ENCODE measurements around the gene TMCC1.
"Not testable (repeated sequence)": the region's sequence is repeated elsewhere in the genome, so short reads cannot be mapped to it uniquely, and the experiment has no call there.

Gene TMCC1

DNA sequence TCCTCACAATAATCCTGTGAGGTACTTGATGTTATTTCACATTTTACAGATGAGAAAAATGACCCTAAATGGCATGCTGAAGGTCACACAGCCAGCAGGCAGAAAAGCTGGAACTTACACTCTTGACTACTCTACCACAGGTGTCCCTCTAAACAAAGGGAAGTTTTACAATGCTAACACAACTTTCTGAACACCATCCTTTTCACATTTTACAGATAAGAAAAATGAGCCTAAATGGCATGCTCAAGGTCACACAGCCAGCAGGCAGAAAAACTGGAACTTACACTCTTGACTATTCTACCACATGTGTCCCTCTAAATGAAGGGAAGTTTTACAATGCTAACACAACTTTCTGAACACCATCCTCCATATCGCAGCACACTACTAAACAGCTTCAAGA lies 35.6 kb downstream of the TMCC1 start:
- H3K36me3 ChIP-seq (ENCODE audit: control insufficient read depth, insufficient read depth, low read length, severe bottlenecking), result no peaks in the 10 kb centered on the region
- no peak for DNase-seq (ENCODE audit: low read depth)

DNA sequence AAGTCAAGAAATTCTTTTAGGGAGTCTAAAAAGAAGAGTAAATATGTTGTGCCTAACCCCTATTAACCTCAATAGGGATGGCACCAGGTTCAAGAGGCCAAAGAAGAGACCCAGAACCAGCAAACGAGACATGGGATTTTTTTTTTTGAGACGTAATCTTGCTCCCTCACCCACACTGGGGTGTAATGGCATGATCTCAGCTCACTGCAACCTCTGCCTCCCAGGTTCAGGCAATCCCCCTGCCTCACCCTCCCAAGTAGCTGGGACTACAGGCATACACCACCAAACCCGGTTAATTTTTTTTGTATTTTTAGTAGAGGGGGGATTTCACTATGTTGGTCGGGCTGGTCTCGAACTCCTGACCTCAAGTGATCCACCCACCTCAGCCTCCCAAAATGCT lies 36.7 kb downstream of the TMCC1 start:
- DNase-seq (ENCODE audit: low read depth); H3K4me3 ChIP-seq (ENCODE audit: low read length); H3K9me3 ChIP-seq (ENCODE audit: control insufficient read depth, low read length); H3K9ac ChIP-seq (ENCODE audit: low read length); H3K36me3 ChIP-seq (ENCODE audit: control insufficient read depth, insufficient read depth, low read length, severe bottlenecking); H3K27me3 ChIP-seq (replicated peaks; ENCODE audit: control insufficient read depth, insufficient read depth, low read length): not testable (repeated sequence)
- peaks cover 25% of the 10 kb centered on the region for H3K4me1 ChIP-seq (ENCODE audit: control insufficient read depth, insufficient read depth, low read length)

More for the DNA sequence above, 35.6 kb downstream of the TMCC1 start:
- Histone ChIP-seq H3K9me3 (ENCODE audit: control insufficient read depth, low read length) (no peaks in the 10 kb centered on the region), H3K9ac (ENCODE audit: low read length) (no peak overlapping the region), H3K4me3 (ENCODE audit: low read length) (no peak overlapping the region), H3K27me3 (replicated peaks; ENCODE audit: control insufficient read depth, insufficient read depth, low read length) (no peaks in the 10 kb centered on the region), H3K4me1 (ENCODE audit: control insufficient read depth, insufficient read depth, low read length) (peaks cover 25% of the 10 kb centered on the region)

DNA sequence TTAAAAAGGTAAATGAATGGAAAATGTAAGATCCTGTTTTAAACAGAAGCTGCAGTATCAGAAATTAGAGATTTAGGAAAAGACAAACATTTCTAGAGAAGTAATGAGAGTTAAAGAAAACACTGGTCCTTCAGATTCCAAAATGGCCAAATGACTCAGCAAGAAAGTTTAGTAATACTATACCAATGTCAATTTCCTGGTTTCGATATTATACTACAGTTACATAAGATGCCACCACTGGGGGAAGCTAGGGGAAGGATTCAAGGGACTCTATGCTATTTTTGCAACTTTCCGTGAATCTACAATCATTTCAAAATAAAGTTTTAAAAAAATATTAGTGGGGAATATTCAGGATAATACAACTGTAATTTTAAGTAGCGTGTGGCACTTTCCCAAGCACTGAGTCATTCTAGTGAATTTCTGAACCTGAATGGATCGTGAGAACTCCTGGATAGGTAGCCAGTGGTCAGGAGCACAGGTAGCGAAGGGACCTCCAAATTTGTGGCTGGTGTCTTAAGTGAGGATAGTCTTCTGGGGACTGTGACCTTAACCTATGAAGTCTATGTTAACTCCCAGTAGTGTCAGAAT lies 37.6 kb downstream of the TMCC1 start:
- H3K4me3 ChIP-seq (ENCODE audit: low read length), result peak overlapping the region; percentile 55
- peaks cover 3% of the 10 kb centered on the region for H3K36me3 ChIP-seq (ENCODE audit: control insufficient read depth, insufficient read depth, low read length, severe bottlenecking)
- H3K9ac ChIP-seq (ENCODE audit: low read length), result peak overlapping the region; percentile 43
- H3K4me1 ChIP-seq (ENCODE audit: control insufficient read depth, insufficient read depth, low read length), result peaks cover 25% of the 10 kb centered on the region
- no peaks in the 10 kb centered on the region for H3K9me3 ChIP-seq (ENCODE audit: control insufficient read depth, low read length)
- H3K27me3 ChIP-seq (replicated peaks; ENCODE audit: control insufficient read depth, insufficient read depth, low read length), result no peaks in the 10 kb centered on the region
- peak; percentile 69 for DNase-seq (ENCODE audit: low read depth)

DNA sequence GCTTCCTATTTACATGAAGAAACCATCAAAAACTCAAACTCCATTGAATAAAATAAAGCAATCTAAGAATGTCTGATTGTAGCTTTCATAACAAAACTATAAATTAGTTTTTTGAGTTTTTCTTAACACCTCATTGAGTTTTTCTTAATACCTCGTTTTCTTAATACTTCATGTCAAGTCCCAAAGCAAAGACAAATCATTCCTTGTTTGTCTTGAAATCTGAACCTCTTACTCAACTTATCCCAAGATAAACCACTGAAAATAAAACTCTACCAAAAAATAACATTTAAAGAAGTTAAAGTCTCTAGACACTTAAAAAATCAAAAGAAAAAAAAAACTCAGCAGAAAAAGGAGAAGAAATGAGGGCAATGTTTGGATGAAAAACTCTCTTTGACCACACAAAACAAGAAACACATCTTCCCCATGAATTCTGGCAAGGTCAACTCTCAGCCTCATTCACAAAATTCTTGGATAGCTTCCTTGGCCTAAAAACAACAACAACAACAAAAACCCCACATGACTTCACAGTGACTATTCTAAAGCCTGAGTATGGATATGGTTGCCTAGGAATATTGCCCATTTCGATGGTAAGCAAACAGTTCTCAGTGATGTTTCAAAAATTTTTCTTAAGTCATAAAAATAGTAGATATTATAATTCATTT lies 38.2 kb downstream of the TMCC1 start:
- peak; percentile 67 for DNase-seq (ENCODE audit: low read depth)
- Histone ChIP-seq H3K9ac (ENCODE audit: low read length) (peak overlapping the region; percentile 43), H3K9me3 (ENCODE audit: control insufficient read depth, low read length) (no peaks in the 10 kb centered on the region), H3K4me1 (ENCODE audit: control insufficient read depth, insufficient read depth, low read length) (peaks cover 25% of the 10 kb centered on the region), H3K27me3 (replicated peaks; ENCODE audit: control insufficient read depth, insufficient read depth, low read length) (no peaks in the 10 kb centered on the region), H3K4me3 (ENCODE audit: low read length) (peak overlapping the region; percentile 55), H3K36me3 (ENCODE audit: control insufficient read depth, insufficient read depth, low read length, severe bottlenecking) (peaks cover 3% of the 10 kb centered on the region)

DNA sequence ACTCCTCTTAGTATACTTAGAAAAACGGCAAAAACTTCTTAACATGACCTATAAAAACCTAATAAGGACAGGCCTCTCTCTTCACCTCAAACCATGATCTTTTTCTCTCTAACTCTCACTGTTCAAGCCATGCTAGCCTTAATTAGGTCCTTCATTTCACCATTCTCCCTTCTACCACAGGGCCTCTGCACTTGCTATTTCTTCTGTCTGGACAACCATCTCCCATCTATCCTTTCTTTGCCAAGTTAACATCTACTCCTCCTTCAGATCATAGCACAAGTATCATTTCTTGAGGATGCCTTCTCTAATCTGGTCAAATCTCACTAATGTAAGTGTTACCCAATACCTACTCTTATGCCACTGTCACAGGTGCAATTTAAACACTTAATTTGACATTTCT lies 39.1 kb downstream of the TMCC1 start:
- DNase-seq (ENCODE audit: low read depth), result no peak
- Histone ChIP-seq H3K4me3 (ENCODE audit: low read length) (no peak overlapping the region), H3K36me3 (ENCODE audit: control insufficient read depth, insufficient read depth, low read length, severe bottlenecking) (peaks cover 3% of the 10 kb centered on the region), H3K27me3 (replicated peaks; ENCODE audit: control insufficient read depth, insufficient read depth, low read length) (no peaks in the 10 kb centered on the region), H3K9me3 (ENCODE audit: control insufficient read depth, low read length) (no peaks in the 10 kb centered on the region), H3K4me1 (ENCODE audit: control insufficient read depth, insufficient read depth, low read length) (peaks cover 25% of the 10 kb centered on the region), H3K9ac (ENCODE audit: low read length) (no peak overlapping the region)

DNA sequence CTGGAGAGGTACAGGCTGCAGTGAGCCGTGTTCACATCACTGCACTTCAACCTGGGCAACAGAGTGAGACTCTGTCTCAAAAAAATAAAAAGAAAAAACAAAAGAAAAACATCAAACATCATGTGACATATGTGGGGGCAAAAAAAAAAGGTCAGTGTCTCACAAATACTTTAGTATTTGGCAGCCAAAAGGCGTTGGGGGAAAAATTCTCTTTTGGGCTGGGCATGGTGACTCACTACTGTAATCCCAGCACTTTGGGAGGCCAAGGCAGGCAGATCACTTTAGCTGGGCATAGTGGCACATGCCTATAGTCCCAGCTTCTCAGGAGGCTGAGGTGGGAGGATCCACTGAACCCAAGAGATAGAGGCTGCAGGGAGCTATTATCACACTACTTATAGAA lies 47.6 kb downstream of the TMCC1 start:
- Histone ChIP-seq H3K4me1 (ENCODE audit: control insufficient read depth, insufficient read depth, low read length) (peaks cover 11% of the 10 kb centered on the region), H3K9ac (ENCODE audit: low read length) (no peak overlapping the region), H3K27me3 (replicated peaks; ENCODE audit: control insufficient read depth, insufficient read depth, low read length) (no peaks in the 10 kb centered on the region), H3K4me3 (ENCODE audit: low read length) (no peak overlapping the region), H3K9me3 (ENCODE audit: control insufficient read depth, low read length) (peaks cover 10% of the 10 kb centered on the region), H3K36me3 (ENCODE audit: control insufficient read depth, insufficient read depth, low read length, severe bottlenecking) (peaks cover 5% of the 10 kb centered on the region)
- no peak for DNase-seq (ENCODE audit: low read depth)

DNA sequence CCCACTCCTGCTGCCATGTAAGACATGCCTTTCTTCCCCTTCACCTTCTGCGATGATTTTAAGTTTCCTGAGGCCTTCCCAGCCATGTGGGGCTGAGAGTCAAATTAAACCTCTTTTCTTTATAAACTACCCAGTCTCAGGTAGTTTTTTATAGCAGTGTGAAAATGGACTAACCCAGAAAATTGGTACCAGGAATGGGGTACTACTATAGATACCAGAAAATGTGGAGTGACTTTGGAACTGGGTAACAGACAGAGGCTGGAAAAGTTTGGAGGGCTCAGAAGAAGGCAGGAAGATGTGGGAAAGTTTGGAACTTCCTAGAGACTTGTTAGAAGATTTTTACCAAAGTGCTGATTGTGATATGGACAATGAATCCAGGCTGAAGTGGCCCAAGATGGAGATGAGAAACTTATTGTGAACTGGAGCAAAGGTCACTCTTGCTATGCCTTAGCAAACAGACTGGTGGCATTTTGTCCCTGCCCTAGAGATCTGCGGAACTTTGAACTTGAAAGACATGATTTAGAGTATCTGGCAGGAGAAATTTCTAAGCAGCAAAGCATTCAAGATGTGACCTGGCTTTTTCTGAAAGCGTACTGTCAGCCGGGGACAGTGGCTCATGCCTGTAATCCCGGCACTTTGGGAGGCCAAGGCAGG lies 52.7 kb downstream of the TMCC1 start:
- Histone ChIP-seq H3K9me3 (ENCODE audit: control insufficient read depth, low read length) (peaks cover 18% of the 10 kb centered on the region), H3K4me3 (ENCODE audit: low read length) (no peak overlapping the region), H3K4me1 (ENCODE audit: control insufficient read depth, insufficient read depth, low read length) (peaks cover 4% of the 10 kb centered on the region), H3K9ac (ENCODE audit: low read length) (no peak overlapping the region), H3K27me3 (replicated peaks; ENCODE audit: control insufficient read depth, insufficient read depth, low read length) (no peaks in the 10 kb centered on the region), H3K36me3 (ENCODE audit: control insufficient read depth, insufficient read depth, low read length, severe bottlenecking) (no peaks in the 10 kb centered on the region)
- no peak for DNase-seq (ENCODE audit: low read depth)

DNA sequence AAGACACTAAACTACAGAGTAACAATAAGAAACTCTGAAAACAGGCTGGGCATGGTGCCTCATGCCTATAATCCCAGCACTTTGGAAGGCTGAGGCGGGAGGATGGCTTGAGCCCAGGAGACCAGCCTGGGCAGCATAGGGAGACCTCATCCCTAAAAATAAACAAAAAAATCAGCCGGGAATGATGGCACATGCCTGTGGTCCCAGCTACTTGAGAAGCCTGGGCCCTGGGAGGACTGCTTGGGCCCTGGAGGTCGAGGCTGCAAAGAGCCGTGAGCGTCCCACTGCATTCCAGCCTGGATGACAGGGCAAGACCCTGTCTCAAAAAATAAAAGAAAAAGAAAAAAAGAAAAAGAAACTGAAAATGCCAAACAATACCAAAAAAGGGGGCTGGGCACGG lies 55.4 kb downstream of the TMCC1 start:
- Histone ChIP-seq H3K4me3 (ENCODE audit: low read length) (no peak overlapping the region), H3K27me3 (replicated peaks; ENCODE audit: control insufficient read depth, insufficient read depth, low read length) (no peaks in the 10 kb centered on the region), H3K36me3 (ENCODE audit: control insufficient read depth, insufficient read depth, low read length, severe bottlenecking) (no peaks in the 10 kb centered on the region), H3K4me1 (ENCODE audit: control insufficient read depth, insufficient read depth, low read length) (no peaks in the 10 kb centered on the region), H3K9me3 (ENCODE audit: control insufficient read depth, low read length) (peaks cover 18% of the 10 kb centered on the region), H3K9ac (ENCODE audit: low read length) (no peak overlapping the region)
- DNase-seq (ENCODE audit: low read depth), result no peak

DNA sequence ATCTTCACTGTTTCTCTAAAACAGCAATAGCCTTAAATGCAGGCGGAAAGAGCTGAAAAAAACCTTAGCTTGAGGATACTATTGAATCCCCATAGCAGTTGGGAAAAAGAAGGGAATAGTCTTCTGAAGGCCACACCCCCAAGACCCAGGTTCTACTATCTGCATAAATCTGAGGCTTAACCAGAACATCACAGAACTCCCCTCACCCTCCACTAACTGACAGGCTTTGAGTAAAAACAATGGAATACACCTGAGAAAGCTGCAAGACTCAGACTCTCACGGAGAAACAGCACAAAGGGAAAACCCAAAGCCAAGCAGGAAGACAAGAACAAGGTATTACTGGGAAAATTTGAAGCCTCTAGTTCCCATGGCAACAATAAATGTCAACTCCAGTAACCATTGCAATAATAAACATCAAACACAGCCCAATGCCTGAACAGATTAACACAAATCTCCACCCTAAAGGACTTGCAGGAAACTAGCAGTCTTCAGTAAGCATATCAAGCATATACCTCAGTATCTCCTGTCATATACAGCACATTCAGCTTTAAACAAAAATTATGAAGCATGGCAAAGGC lies 56.4 kb downstream of the TMCC1 start:
- Histone ChIP-seq H3K4me3 (ENCODE audit: low read length) (no peak overlapping the region), H3K9ac (ENCODE audit: low read length) (no peak overlapping the region), H3K36me3 (ENCODE audit: control insufficient read depth, insufficient read depth, low read length, severe bottlenecking) (no peaks in the 10 kb centered on the region), H3K9me3 (ENCODE audit: control insufficient read depth, low read length) (peaks cover 10% of the 10 kb centered on the region), H3K4me1 (ENCODE audit: control insufficient read depth, insufficient read depth, low read length) (peaks cover 6% of the 10 kb centered on the region), H3K27me3 (replicated peaks; ENCODE audit: control insufficient read depth, insufficient read depth, low read length) (no peaks in the 10 kb centered on the region)
- DNase-seq (ENCODE audit: low read depth), result no peak

DNA sequence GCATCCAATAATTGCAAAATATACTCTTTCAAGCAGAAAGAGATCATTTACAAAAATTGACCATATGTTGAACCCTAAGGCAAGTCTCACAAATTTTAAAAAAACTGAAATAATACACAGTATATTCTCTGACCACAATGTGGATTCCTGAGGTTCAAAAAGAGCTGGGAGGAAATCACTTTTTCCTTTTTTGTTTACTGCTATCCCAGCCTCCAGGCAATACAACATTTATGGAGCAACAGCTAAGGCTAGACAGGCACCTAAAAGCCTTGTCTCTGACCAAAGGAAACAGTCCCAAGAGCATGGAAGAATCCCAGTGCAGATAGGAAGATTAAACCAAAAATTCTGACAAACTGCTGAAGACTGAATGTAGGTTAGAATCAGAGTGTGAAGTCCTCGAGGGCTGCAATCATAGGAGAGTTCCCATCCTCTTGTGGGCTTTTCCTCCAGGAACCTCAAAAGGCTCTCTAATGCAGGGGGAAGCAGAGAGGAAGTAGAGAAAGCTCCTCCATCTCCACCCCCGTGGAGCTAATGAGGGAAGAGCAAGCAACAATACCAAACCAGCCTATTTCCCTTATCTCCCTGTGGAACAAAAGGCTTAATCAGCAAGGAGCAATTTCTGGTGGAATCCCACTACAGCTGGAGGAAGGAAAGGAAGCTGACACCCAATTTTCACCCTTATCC lies 57.0 kb downstream of the TMCC1 start:
- Histone ChIP-seq H3K9me3 (ENCODE audit: control insufficient read depth, low read length) (peaks cover 8% of the 10 kb centered on the region), H3K9ac (ENCODE audit: low read length) (no peak overlapping the region), H3K4me3 (ENCODE audit: low read length) (no peak overlapping the region), H3K36me3 (ENCODE audit: control insufficient read depth, insufficient read depth, low read length, severe bottlenecking) (no peaks in the 10 kb centered on the region), H3K4me1 (ENCODE audit: control insufficient read depth, insufficient read depth, low read length) (peaks cover 12% of the 10 kb centered on the region), H3K27me3 (replicated peaks; ENCODE audit: control insufficient read depth, insufficient read depth, low read length) (no peaks in the 10 kb centered on the region)
- peak; percentile 69 for DNase-seq (ENCODE audit: low read depth)

DNA sequence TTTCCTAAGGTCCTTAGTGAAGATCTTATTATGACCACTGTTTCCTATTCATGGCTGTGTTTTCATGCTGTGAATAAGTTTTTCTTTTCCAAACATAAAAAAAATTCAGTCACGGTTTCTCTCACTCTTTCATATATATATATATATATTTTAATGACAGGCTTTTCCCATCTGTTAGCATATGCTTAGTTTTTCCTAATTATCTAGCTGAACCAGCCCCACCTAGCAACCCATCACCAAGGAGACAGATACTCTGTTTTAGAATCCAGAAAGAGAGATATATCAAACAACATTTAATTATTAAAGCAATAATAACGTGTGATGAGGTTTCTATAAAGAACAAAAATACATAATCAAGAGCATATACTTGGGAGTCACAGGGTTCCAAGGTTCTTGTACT lies 58.3 kb downstream of the TMCC1 start:
- DNase-seq (ENCODE audit: low read depth), result no peak
- H3K27me3 ChIP-seq (replicated peaks; ENCODE audit: control insufficient read depth, insufficient read depth, low read length), result no peaks in the 10 kb centered on the region
- no peak overlapping the region for H3K9ac ChIP-seq (ENCODE audit: low read length)
- H3K9me3 ChIP-seq (ENCODE audit: control insufficient read depth, low read length), result peaks cover 3% of the 10 kb centered on the region
- no peaks in the 10 kb centered on the region for H3K36me3 ChIP-seq (ENCODE audit: control insufficient read depth, insufficient read depth, low read length, severe bottlenecking)
- H3K4me1 ChIP-seq (ENCODE audit: control insufficient read depth, insufficient read depth, low read length), result peaks cover 26% of the 10 kb centered on the region
- H3K4me3 ChIP-seq (ENCODE audit: low read length), result no peak overlapping the region

Data from adipocyte (in vitro differentiated cells).